HepG2 (cell line): ENCODE data around the gene PPFIA3. TPM values are rescaled to one million over a fixed set of nuclear protein-coding genes. Genes with fewer than 3 reads are reported as not detected.
"Not testable (repeated sequence)": the region's sequence is repeated elsewhere in the genome, so short reads cannot be mapped to it uniquely, and the experiment has no call there.

ENCODE experiments used
- ATAC-seq: fragments of 200-7000 bp; cut with Tn5 transposase; 3 replicates; pipeline ENCODE4 v1.9.1; 2020; ENCODE audit warnings: mild to moderate bottlenecking, moderate library complexity
- BruUV-seq: library from RNA; stranded (reverse); fragments of 400-500 nt; replicated peaks from 2 replicates; lab custom pipeline; 2021; lab: Mats Ljungman, UMichigan
- CTCF ChIA-PET: fragments of 300-600 bp; formaldehyde crosslinking; extraction: SDS; loops from one replicate; lab custom pipeline; 2021; ENCODE audit warnings: low total read pairs, inconsistent platforms, low intra/inter-chr PET ratio; lab: Yijun Ruan, JAX
- POLR2A ChIA-PET: fragments of 350-600 bp; sonication (Branson Sonifier 250); formaldehyde crosslinking; loops from one replicate; lab custom pipeline; 2020; ENCODE audit warnings: antibody characterized with exemption, inconsistent platforms; lab: Yijun Ruan, JAX
- DNase-seq: peaks from one replicate; pipeline ENCODE4 v3.0.0-alpha.2; 2015; ENCODE audit warnings: low spot score
- FAIRE-seq: peaks from 3 replicates; lab custom pipeline; 2011; peaks lifted over from hg19 to GRCh38; lab: Jason Lieb, UNC
- H2AFZ ChIP-seq: one replicate; pipeline ENCODE4 v1.6.1; 2011; ENCODE audit warnings: low read length, inconsistent platforms
- H3K27ac ChIP-seq: fragments of 300-600 bp; 3 replicates; pipeline ENCODE4 v1.8.0; 2011; ENCODE audit warnings: mixed run types, mild to moderate bottlenecking, mixed read lengths, low read length, inconsistent platforms; ENCODE audit not compliant: insufficient read depth; ENCODE audit errors: extremely low read length
- H3K27me3 ChIP-seq, 2 experiments: fragments of 200-600 bp in 1 of 2; 2 replicates in 1 of 2; 3 replicates in 1 of 2; pipeline versions ENCODE4 v1.6.0 to v1.8.0; 2011; ENCODE audit warnings: low read length in 2 of 2, mild to moderate bottlenecking in 2 of 2, moderate library complexity in 2 of 2, inconsistent platforms in 1 of 2; ENCODE audit not compliant: insufficient read depth in 2 of 2, control insufficient read depth in 1 of 2
- H3K36me3 ChIP-seq, 2 experiments: fragments of 200-600 bp in 1 of 2; replicated peaks in 1 of 2; 2 replicates in 1 of 2; 3 replicates in 1 of 2; pipeline versions ENCODE4 v1.5.1 to v1.8.0; 2011; ENCODE audit warnings: low read length in 2 of 2, inconsistent platforms in 1 of 2; ENCODE audit not compliant: insufficient read depth in 2 of 2, control insufficient read depth in 1 of 2
- H3K4me1 ChIP-seq: 2 replicates; pipeline ENCODE4 v1.5.1; 2012; ENCODE audit warnings: low read length, inconsistent platforms; ENCODE audit not compliant: insufficient read depth
- H3K4me2 ChIP-seq: 2 replicates; pipeline ENCODE4 v1.6.0; 2011; ENCODE audit warnings: low read depth, low read length, inconsistent platforms
- H3K4me3 ChIP-seq, 3 experiments: fragments of 200-600 bp in 1 of 3; sonication (generic), shearing (Covaris generic) in 1 of 3; replicated peaks in 1 of 3; 2 replicates each; pipeline ENCODE4 v1.5.1; 2011 to 2016; ENCODE audit warnings: low read length in 3 of 3, inconsistent platforms in 2 of 3, low read depth in 2 of 3, mild to moderate bottlenecking in 2 of 3, control low read depth in 1 of 3, mixed read lengths in 1 of 3; ENCODE audit not compliant: insufficient read depth in 1 of 3
- H3K79me2 ChIP-seq: one replicate; pipeline ENCODE4 v1.6.1; 2011; ENCODE audit warnings: low read length, inconsistent platforms; ENCODE audit not compliant: insufficient read depth
- H3K9ac ChIP-seq: 2 replicates; pipeline ENCODE4 v1.6.0; 2011; ENCODE audit warnings: mild to moderate bottlenecking, low read depth, low read length, inconsistent platforms; ENCODE audit not compliant: insufficient read depth
- H3K9me3 ChIP-seq: 2 replicates; pipeline ENCODE4 v1.5.1; 2012; ENCODE audit warnings: mild to moderate bottlenecking, low read length
- H4K20me1 ChIP-seq: 2 replicates; pipeline ENCODE4 v1.6.0; 2011; ENCODE audit warnings: inconsistent platforms, mild to moderate bottlenecking, low read length, moderate library complexity; ENCODE audit not compliant: insufficient read depth
- GMEB1 ChIP-seq: sonication (generic); formaldehyde crosslinking; IDR thresholded peaks from 2 replicates; pipeline ENCODE4 v1.5.1; 2020; ENCODE audit warnings: missing genetic modification reagents, mild to moderate bottlenecking, borderline replicate concordance
- KDM1A ChIP-seq: IDR thresholded peaks from 2 replicates; pipeline ENCODE4 v1.6.1; 2016; ENCODE audit warnings: missing compliant biosample characterization
- ZMYM3 ChIP-seq: sonication (generic); formaldehyde crosslinking; IDR thresholded peaks from 2 replicates; pipeline ENCODE4 v1.5.1; 2020; ENCODE audit warnings: mild to moderate bottlenecking, missing genetic modification reagents
- ZNF382 ChIP-seq: sonication (generic); formaldehyde crosslinking; IDR thresholded peaks from 2 replicates; pipeline ENCODE4 v1.5.0; 2020; ENCODE audit warnings: missing genetic modification reagents, mild to moderate bottlenecking, borderline replicate concordance
- ZNF629 ChIP-seq: sonication (generic); formaldehyde crosslinking; conservative IDR thresholded peaks from 2 replicates; pipeline ENCODE4 v1.5.0; 2020; ENCODE audit warnings: missing genetic modification reagents
- WGBS: methylation state at CpG from one replicate; pipeline ENCODE4 v1.1.6; 2017; ENCODE audit warnings: low lambda C conversion rate; 5-methylcytosine and 5-hydroxymethylcytosine counted together
- in situ Hi-C: cut with HindIII; loops from 2 replicates; pipeline ENCODE4 v1.10.0; 2017; ENCODE audit warnings: low pct_unique_long_range_greater_than_20kb; ENCODE audit not compliant: extremely low pct_ligation_motif_present
- intact Hi-C: fragments of 100-400 bp; cut with micrococcal nuclease; formaldehyde crosslinking; loops from one replicate; pipeline ENCODE4 v1.10.0; 2022; ENCODE audit not compliant: unreplicated experiment
- polyA plus RNA-seq, 8 experiments: library from polyadenylated mRNA; depleted of rRNA in 3 of 8; stranded (reverse) in 7 of 8; unstranded in 1 of 8; fragments of >200 nt; fragmentation: Illumina TruSeq in 4 of 8; extraction: Trizol in 4 of 8; gene quantifications; 2 replicates each; pipeline versions ENCODE4 v1.2.1 to v1.2.3, GENCODE V29; 2011 to 2016; ENCODE audit warnings: low read depth in 4 of 8, missing spikeins in 1 of 8, mixed read lengths in 1 of 8; ENCODE audit not compliant: insufficient read depth in 1 of 8
- total RNA-seq, 5 experiments: library from RNA; depleted of rRNA; stranded (reverse); fragments of >200 nt; fragmentation: Illumina TruSeq; extraction: Trizol; gene quantifications; 2 replicates each; pipeline ENCODE4 v1.2.3, GENCODE V29; 2016; ENCODE audit warnings: low read depth in 1 of 5

Gene PPFIA3
- total and polyA plus RNA-seq, 2 of the 13 experiments (the other 11 are each of a cell fraction or from before 2014, with no cell fraction given), result 6.7 to 8.6 TPM

DNA sequence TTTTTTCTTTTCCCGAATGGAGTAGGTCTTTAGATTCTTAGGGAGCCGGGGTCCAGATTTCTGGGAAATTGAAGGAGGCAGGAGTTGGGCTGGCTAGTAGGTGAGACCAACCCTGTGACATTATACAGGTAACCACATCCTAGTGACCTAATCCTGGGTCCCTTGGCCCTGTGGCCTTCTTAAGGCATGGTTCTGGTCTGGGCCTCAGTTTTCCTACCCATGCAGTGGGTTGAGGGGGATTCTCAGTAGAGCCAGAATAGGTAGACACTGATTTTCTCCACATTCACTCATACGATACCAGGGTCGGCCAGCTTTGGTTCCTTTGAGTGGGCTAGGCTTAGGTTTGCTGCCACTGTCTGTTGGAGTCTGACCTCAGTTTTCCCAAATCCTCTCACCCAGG is 7.2 kb downstream of the PPFIA3 start:
- no peak overlapping the region for H3K9ac ChIP-seq
- DNase-seq, result no peak
- ChIA-PET CTCF (no interaction called here), POLR2A (interaction anchor here (3.2 kb wide), 1 partner anchor 12 kb away, joined by 12 read pairs; the partner anchor contains the start of gene LIN7B)
- H3K36me3 ChIP-seq, result no peaks in the 10 kb centered on the region; a peak in 1 of 5 replicates
- intact Hi-C loops, result loop anchor here (5.0 kb wide), 1 partner anchor 71 kb away; no protein-coding TSS in a partner anchor
- 65% methylated on average over 4 of the region's 4 CpGs for WGBS
- no peaks in the 10 kb centered on the region for H3K79me2 ChIP-seq
- no peak overlapping the region for H3K4me3 ChIP-seq
- no peak overlapping the region for H2AFZ ChIP-seq
- peaks cover 49% of the 10 kb centered on the region for H3K4me1 ChIP-seq
- no peaks in the 10 kb centered on the region for H3K27me3 ChIP-seq
- no peak for ATAC-seq
- in situ Hi-C loops, result no loop called here
- TF ChIP-seq ZNF382 (CRISPR knock-in tag) (no peak), ZNF629 (peak; percentile 97), GMEB1 (CRISPR knock-in tag) (no peak), ZMYM3 (peak; percentile 74), KDM1A (CRISPR knock-in tag) (peak; percentile 57; the same call in 1 of the 2 replicates)
- BruUV-seq, result no TSS peak
- no peaks in the 10 kb centered on the region for H4K20me1 ChIP-seq
- no peak for FAIRE-seq
- H3K4me2 ChIP-seq, result no peak overlapping the region
- H3K27ac ChIP-seq, result no peak overlapping the region
- H3K9me3 ChIP-seq, result no peaks in the 10 kb centered on the region

GRCh38 chr19:49127225-49127624 is 7.9 kb downstream of the PPFIA3 start:
- H4K20me1 ChIP-seq, H3K9ac ChIP-seq, H2AFZ ChIP-seq, H3K79me2 ChIP-seq, H3K36me3 ChIP-seq, CTCF ChIA-PET, ATAC-seq, DNase-seq, in situ Hi-C loops, FAIRE-seq, BruUV-seq, H3K9me3 ChIP-seq, H3K27me3 ChIP-seq: not testable (repeated sequence)
- H3K4me1 ChIP-seq, result peaks cover 49% of the 10 kb centered on the region
- 93% methylated on average over 12 of the region's 12 CpGs for WGBS
- H3K4me2 ChIP-seq, result peak overlapping the region; percentile 53
- peak overlapping the region; percentile 57 for H3K27ac ChIP-seq
- intact Hi-C loops, result loop anchor here (5.0 kb wide), 1 partner anchor 70 kb away; no protein-coding TSS in a partner anchor
- POLR2A ChIA-PET, result interaction anchor here (0.6 to 1.9 kb wide), 14 partner anchors 9 to 420 kb away, joined by 3 to 21 read pairs (median 4); partner anchors contain the start of genes GYS1, LIN7B and RUVBL2
- H3K4me3 ChIP-seq, result peak overlapping the region in 1 of 3 experiments; percentile 65; a peak in 2 of 6 replicates
